Body of pancreas (tissue), 4 donors: ENCODE measurements around the gene FBXL15. TPM values are rescaled to one million over a fixed set of nuclear protein-coding genes. Genes with fewer than 3 reads are reported as not detected.

Experiments used
- ATAC-seq: fragments of 150-250 bp; one replicate; pipeline ENCODE4 v1.9.1; 2016
- DNase-seq, 4 donors: peaks; one replicate each; pipeline ENCODE4 v3.0.0-alpha.2; 2019
- H3K27ac ChIP-seq, 4 donors: fragments of 200-600 bp; sonication (generic); 1 replicate in 3 of 4; 2 replicates in 1 of 4; pipeline versions ENCODE4 v1.5.1 to v1.6.1; 2016 to 2019; ENCODE audit warnings: mild to moderate bottlenecking in 1 of 4, mixed read lengths in 1 of 4, moderate library complexity in 1 of 4
- H3K27me3 ChIP-seq, 2 donors: fragments of 200-600 bp; sonication (generic); one replicate each; pipeline ENCODE4 v1.6.0; 2016; ENCODE audit warnings: mild to moderate bottlenecking in 1 of 2
- H3K36me3 ChIP-seq, 2 donors: fragments of 200-600 bp; sonication (generic); replicated peaks in 1 of 2; 2 replicates each; pipeline ENCODE4 v1.5.1; 2016; ENCODE audit warnings: low read depth in 2 of 2; ENCODE audit not compliant: insufficient read depth in 1 of 2
- H3K4me1 ChIP-seq: fragments of 200-600 bp; sonication (generic); one replicate; pipeline ENCODE4 v1.6.0; 2016
- H3K4me3 ChIP-seq, 2 donors: fragments of 200-600 bp; sonication (generic); 1 replicate in 1 of 2; 2 replicates in 1 of 2; pipeline ENCODE4 v1.5.1; 2016 to 2019
- H3K9me3 ChIP-seq, 3 donors: fragments of 200-600 bp; sonication (generic); 1 replicate in 2 of 3; 2 replicates in 1 of 3; pipeline ENCODE4 v1.5.1; 2016
- POLR2A ChIP-seq, 3 donors: fragments of 450-650 bp; IDR thresholded peaks; one replicate each; pipeline ENCODE4 v1.6.1; 2016; ENCODE audit warnings: antibody characterized with exemption in 3 of 3, mild to moderate bottlenecking in 2 of 3
- WGBS, 2 donors: methylation state at CpG; one replicate each; pipeline ENCODE4 v1.1.5; 2017; 5-methylcytosine and 5-hydroxymethylcytosine counted together
- intact Hi-C: fragments of 100-400 bp; cut with DNase I; formaldehyde crosslinking; loops from one replicate; pipeline ENCODE4 v1.15.1; 2023
- total RNA-seq, 2 donors: library from RNA; depleted of rRNA; stranded (reverse); fragments of >200 nt; gene quantifications; one replicate each; pipeline ENCODE4 v1.1.0, GENCODE V29; 2016
- TF ChIP-seq, protein P1 (sequence below), 7 experiments: fragments of 450-650 bp in 4 of 7; fragments of 200-600 bp in 3 of 7; sonication (generic) in 3 of 7; IDR thresholded peaks; one replicate each; pipeline ENCODE4 v1.5.1; 2016 to 2019; ENCODE audit warnings: antibody characterized with exemption in 7 of 7

The FBXL15 gene
- total RNA-seq, 2 donors from 2014 or later = 12.7 to 38.6 TPM

DNA sequence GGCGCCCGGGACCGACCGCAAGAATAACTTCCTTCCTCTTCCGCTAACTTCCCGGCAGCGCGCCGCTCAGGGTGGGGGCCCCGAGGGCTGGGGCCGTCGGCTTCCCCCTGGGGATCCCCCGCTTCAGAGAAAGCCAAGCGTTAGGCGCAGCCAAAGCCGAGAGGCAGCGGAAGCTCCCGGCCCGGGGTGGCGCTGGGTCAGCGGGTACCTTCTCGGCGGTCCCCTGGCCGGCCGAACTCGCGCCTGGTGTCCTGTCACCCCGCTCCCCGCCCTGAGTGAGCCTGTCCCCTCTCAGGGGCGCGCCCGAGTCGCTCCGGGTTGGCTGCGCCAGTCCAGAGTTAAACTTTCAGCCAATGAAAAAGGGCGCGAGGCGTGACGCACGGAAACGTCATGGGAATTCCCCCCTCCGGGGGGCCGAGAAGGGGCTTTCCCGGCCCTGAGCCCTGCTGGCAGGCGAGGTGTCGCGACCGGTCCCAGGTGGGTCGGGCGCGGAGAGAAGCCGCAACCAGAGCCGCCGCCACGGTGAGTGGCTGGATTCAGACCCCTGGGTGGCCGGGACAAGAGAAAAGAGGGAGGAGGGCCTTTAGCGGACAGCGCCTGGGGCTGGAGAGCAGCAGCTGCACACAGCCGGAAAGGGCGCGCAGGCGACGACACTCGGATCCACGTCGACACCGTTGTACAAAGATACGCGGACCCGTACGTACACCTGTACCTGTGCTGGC, 26.4 kb upstream of the FBXL15 start:
- peaks cover 36% of the 10 kb centered on the region for H3K4me1 ChIP-seq
- peak; percentile 90 to 95 (median 92) for DNase-seq
- TF ChIP-seq POLR2A (IDR thresholded peaks at IDR 0.05) = peak; percentile 88 to 95 (median 94)
- TF ChIP-seq, protein P1, sequence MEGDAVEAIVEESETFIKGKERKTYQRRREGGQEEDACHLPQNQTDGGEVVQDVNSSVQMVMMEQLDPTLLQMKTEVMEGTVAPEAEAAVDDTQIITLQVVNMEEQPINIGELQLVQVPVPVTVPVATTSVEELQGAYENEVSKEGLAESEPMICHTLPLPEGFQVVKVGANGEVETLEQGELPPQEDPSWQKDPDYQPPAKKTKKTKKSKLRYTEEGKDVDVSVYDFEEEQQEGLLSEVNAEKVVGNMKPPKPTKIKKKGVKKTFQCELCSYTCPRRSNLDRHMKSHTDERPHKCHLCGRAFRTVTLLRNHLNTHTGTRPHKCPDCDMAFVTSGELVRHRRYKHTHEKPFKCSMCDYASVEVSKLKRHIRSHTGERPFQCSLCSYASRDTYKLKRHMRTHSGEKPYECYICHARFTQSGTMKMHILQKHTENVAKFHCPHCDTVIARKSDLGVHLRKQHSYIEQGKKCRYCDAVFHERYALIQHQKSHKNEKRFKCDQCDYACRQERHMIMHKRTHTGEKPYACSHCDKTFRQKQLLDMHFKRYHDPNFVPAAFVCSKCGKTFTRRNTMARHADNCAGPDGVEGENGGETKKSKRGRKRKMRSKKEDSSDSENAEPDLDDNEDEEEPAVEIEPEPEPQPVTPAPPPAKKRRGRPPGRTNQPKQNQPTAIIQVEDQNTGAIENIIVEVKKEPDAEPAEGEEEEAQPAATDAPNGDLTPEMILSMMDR (IDR thresholded peaks at IDR 0.05) = peak in 6 of 7 experiments; percentile 95 to 98 (median 96)
- intact Hi-C loops = no loop called here
- H3K27ac ChIP-seq = peak overlapping the region; percentile 88 to 100 (median 96)
- H3K9me3 ChIP-seq = no peaks in the 10 kb centered on the region
- WGBS, 2 donors = 0% methylated on average over 25 to 71 of the region's 71 CpGs
- peak; percentile 85 for ATAC-seq
- H3K36me3 ChIP-seq = no peaks in the 10 kb centered on the region
- H3K27me3 ChIP-seq = no peaks in the 10 kb centered on the region
- peak overlapping the region; percentile 23 to 30 for H3K4me3 ChIP-seq

- DNase-seq (peak in 3 of 4 donors; percentile 36 to 49 (median 42)), ATAC-seq (peak; percentile 1)
- peak overlapping the region; percentile 88 to 100 (median 96) for H3K27ac ChIP-seq
- no peaks in the 10 kb centered on the region for H3K9me3 ChIP-seq
- intact Hi-C loops = no loop called here
- H3K27me3 ChIP-seq = no peaks in the 10 kb centered on the region
- TF ChIP-seq POLR2A (IDR thresholded peaks at IDR 0.05) = no peak
- TF ChIP-seq, protein P1 (IDR thresholded peaks at IDR 0.05) = no peak
- no peaks in the 10 kb centered on the region for H3K36me3 ChIP-seq
- H3K4me3 ChIP-seq = peak overlapping the region; percentile 23 to 55
- H3K4me1 ChIP-seq = peaks cover 41% of the 10 kb centered on the region
- 0 to 3% methylated on average over 7 to 35 of the region's 35 CpGs for WGBS, 2 donors
These were observed 25.7 kb upstream of the FBXL15 start for GRCh38 chr10:102394801-102395399.

DNA sequence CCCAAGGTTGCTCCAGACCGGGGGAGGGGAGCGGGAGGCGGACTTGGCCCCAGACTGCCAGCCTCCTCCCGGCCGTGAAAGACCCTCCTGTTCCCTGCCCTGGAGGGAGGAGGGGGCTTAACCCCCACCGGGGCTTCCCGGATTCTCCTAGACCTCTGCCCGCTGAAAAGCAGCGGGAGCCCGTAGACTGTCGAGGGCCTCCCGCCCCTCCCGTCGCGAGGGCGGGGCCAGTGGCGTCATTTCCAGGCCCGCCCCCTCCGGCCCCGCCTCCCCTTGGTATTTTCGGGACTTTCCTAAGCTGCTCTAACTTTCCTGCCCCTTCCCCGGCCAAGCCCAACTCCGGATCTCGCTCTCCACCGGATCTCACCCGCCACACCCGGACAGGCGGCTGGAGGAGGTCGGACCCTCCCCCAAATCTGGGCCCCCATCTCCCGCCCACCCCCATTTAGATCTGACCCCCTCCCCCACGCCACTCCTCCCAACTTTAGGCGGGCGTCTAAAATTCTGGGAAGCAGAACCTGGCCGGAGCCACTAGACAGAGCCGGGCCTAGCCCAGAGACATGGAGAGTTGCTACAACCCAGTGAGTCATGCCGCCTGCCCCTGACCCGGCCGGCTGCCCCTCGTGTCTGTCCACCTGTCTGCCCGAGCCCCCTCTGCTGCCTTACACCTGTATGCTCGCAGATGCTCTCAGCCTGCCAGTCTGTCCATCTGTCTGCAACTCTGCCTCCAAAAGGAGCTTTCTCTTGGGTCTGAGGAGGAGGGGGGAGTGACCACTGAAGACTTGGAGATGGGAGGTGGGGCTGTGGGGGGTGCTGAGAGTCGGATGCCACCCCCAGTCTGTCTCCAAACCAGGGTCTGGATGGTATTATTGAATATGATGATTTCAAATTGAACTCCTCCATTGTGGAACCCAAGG, 25.0 kb upstream of the FBXL15 start, which contains the start of gene NFKB2:
Gene NFKB2, plus strand, starts transcription at position 306 of the 917 bp plus-strand sequence. Its CDS starts 255 bp downstream, at position 561.
- H3K4me3 ChIP-seq = peak within 1 kb of the TSS; percentile 23 to 55
- 1% methylated on average over 29 to 42 of the region's 42 CpGs for WGBS, 2 donors
- H3K4me1 ChIP-seq = peaks cover 43% of the 10 kb centered on the region
- no peaks in the 10 kb centered on the region for H3K9me3 ChIP-seq
- H3K36me3 ChIP-seq = no peaks in the 10 kb centered on the region
- intact Hi-C loops = no loop called here
- TF ChIP-seq, protein P1 (IDR thresholded peaks at IDR 0.05) = no peak
- TF ChIP-seq POLR2A (IDR thresholded peaks at IDR 0.05) = peak; percentile 73 to 87 (median 80)
- no peaks in the 10 kb centered on the region for H3K27me3 ChIP-seq
- DNase-seq (peak; percentile 90 to 92 (median 90)), ATAC-seq (peak; percentile 62)
- peak within 1 kb of the TSS; percentile 88 to 100 (median 96) for H3K27ac ChIP-seq

DNA sequence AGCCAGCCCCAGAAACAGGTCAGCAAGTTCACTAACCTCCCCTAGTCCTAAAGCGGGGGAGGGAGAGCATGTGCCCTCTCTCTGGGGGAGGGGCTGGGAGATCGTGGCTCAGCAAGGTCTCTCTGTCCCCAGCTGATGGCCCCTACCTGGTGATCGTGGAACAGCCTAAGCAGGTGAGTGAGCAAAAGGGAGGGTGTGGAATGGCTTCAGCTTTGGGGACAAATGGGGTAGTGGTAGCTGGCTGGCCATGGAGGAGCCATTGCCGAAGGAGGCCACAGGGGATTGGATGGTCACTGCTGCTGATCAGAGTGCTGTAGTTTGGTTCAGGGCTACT, 24.4 kb upstream of the FBXL15 start:
- intact Hi-C loops = no loop called here
- Histone ChIP-seq H3K9me3 (no peaks in the 10 kb centered on the region), H3K4me3 (peak overlapping the region; percentile 23 to 55), H3K27me3 (no peaks in the 10 kb centered on the region), H3K36me3 (peaks cover 0 to 2% of the 10 kb centered on the region in 2 donors), H3K4me1 (peaks cover 43% of the 10 kb centered on the region), H3K27ac (peak overlapping the region; percentile 88 to 100 (median 96))
- DNase-seq (no peak), ATAC-seq (no peak)
- TF ChIP-seq, protein P1 (IDR thresholded peaks at IDR 0.05) = no peak
- 38 to 53% methylated on average over 3 to 4 of the region's 4 CpGs for WGBS, 2 donors
